NCI-H187 (cell line): ENCODE data around the gene AHI1.

Experiments used
- DNase-seq, 2 experiments: peaks; one replicate each; lab custom pipeline; 2025; lab: John Stamatoyannopoulos, UW

AHI1 gene

GRCh38 chr6:135325624-135326424 lies 171.7 kb downstream of the AHI1 start:
- no peak for DNase-seq

GRCh38 chr6:135324531-135324930 lies 173.0 kb downstream of the AHI1 start:
- no peak for DNase-seq

- DNase-seq: no peak
Measured at GRCh38 chr6:135323979-135324378, 173.6 kb downstream of the AHI1 start.

GRCh38 chr6:135323202-135323668 lies 174.3 kb downstream of the AHI1 start:
- DNase-seq: no peak

- DNase-seq: no peak
Measured at GRCh38 chr6:135322427-135323201, 174.9 kb downstream of the AHI1 start.

GRCh38 chr6:135320721-135321621 lies 176.6 kb downstream of the AHI1 start:
- no peak for DNase-seq

- DNase-seq: no peak
Measured at GRCh38 chr6:135319819-135320218, 177.7 kb downstream of the AHI1 start.

GRCh38 chr6:135318738-135319469 lies 178.6 kb downstream of the AHI1 start:
- DNase-seq: no peak

- DNase-seq: no peak
Measured at GRCh38 chr6:135314543-135314942, 183.0 kb downstream of the AHI1 start.

GRCh38 chr6:135311446-135312200 lies 185.9 kb downstream of the AHI1 start:
- DNase-seq: peak; percentile 12 to 69

GRCh38 chr6:135310291-135310690 lies 187.2 kb downstream of the AHI1 start:
- no peak for DNase-seq

- DNase-seq: no peak
Measured at GRCh38 chr6:135306740-135307420, 190.7 kb downstream of the AHI1 start.

GRCh38 chr6:135306166-135306565 lies 191.4 kb downstream of the AHI1 start:
- DNase-seq: no peak

GRCh38 chr6:135305684-135306083 lies 191.9 kb downstream of the AHI1 start:
- no peak for DNase-seq

GRCh38 chr6:135304883-135305282 lies 192.7 kb downstream of the AHI1 start:
- DNase-seq: no peak

- DNase-seq: no peak
Measured at GRCh38 chr6:135301304-135301703, 196.2 kb downstream of the AHI1 start.

GRCh38 chr6:135300576-135300975 lies 197.0 kb downstream of the AHI1 start:
- DNase-seq: no peak

- DNase-seq: no peak
Measured at GRCh38 chr6:135299256-135299655, 198.3 kb downstream of the AHI1 start.

GRCh38 chr6:135298455-135298854 lies 199.1 kb downstream of the AHI1 start:
- DNase-seq: no peak

GRCh38 chr6:135296715-135297114 lies 200.8 kb downstream of the AHI1 start:
- no peak for DNase-seq
